Measurements from ENCODE around the gene CHST2. TPM values are rescaled to one million over a fixed set of nuclear protein-coding genes. Genes with fewer than 3 reads are reported as not detected.
A peak's percentile ranks its signal among the peaks of the same experiment; 100 is the strongest.
"Not testable (repeated sequence)": the region's sequence is repeated elsewhere in the genome, so short reads cannot be mapped to it uniquely, and the experiment has no call there.

Gene CHST2
- total RNA-seq, 1 experiment from 2014 or later = 1.7 TPM

GRCh38 chr3:143165612-143166285 is 46.2 kb downstream of the CHST2 start:
- POLR2A ChIA-PET; BruUV-seq (replicated peaks); H3K27ac ChIP-seq (ENCODE audit: low read depth, low read length); H4K20me1 ChIP-seq (ENCODE audit: insufficient read depth); intact Hi-C loops (cut with micrococcal nuclease); H3K4me1 ChIP-seq (ENCODE audit: control insufficient read depth in 1 of 2, insufficient read depth in 2 of 2, low read length in 2 of 2); H3K9ac ChIP-seq (ENCODE audit: low read length); H3K79me2 ChIP-seq (ENCODE audit: insufficient read depth, low read length); H3K4me3 ChIP-seq (replicated peaks in 1 of 2; ENCODE audit: low read depth in 1 of 2, low read length in 2 of 2); CTCF ChIA-PET; H3K27me3 ChIP-seq (ENCODE audit: insufficient read depth, low read length); H3K9me2 ChIP-seq (ENCODE audit: insufficient read depth); H3K36me3 ChIP-seq (ENCODE audit: control insufficient read depth in 1 of 2, insufficient read depth in 2 of 2, low read length in 2 of 2); H3K9me3 ChIP-seq (ENCODE audit: control insufficient read depth in 1 of 2, insufficient read depth in 1 of 2, low read depth in 1 of 2, low read length in 2 of 2); RAD21 ChIA-PET (ENCODE audit: low non-redundant PET in 1 of 2, low total read pairs in 2 of 2, uncharacterized antibody in 2 of 2, unreplicated experiment in 2 of 2): not testable (repeated sequence)
- peak overlapping the region; percentile 75 for H2AFZ ChIP-seq (ENCODE audit: low read depth, low read length, poor library complexity, severe bottlenecking)
- TF ChIP-seq CBX3 (IDR thresholded peaks at IDR 0.05; ENCODE audit: low read depth) (0 out of 2 replicates have a peak, but pooled peaks have one; percentile 11), JUND (IDR thresholded peaks at IDR 0.05) (peak; percentile 66), FOSL1 (IDR thresholded peaks at IDR 0.05; ENCODE audit: low read depth) (peak; percentile 76)
- DNase-seq (ENCODE audit: low read depth, low spot score) (peak; percentile 50), ATAC-seq (peak; percentile 72)
- H3K4me2 ChIP-seq (ENCODE audit: low read length) = peak overlapping the region; percentile 57

GRCh38 chr3:143166376-143166775 is 46.8 kb downstream of the CHST2 start:
- Histone ChIP-seq H3K4me2 (ENCODE audit: low read length) (no peak overlapping the region), H3K79me2 (ENCODE audit: insufficient read depth, low read length) (no peaks in the 10 kb centered on the region), H3K27ac (ENCODE audit: low read depth, low read length) (no peak overlapping the region), H3K9me3 (ENCODE audit: control insufficient read depth in 1 of 2, insufficient read depth in 1 of 2, low read depth in 1 of 2, low read length in 2 of 2) (no peaks in the 10 kb centered on the region), H3K9ac (ENCODE audit: low read length) (no peak overlapping the region), H3K27me3 (ENCODE audit: insufficient read depth, low read length) (no peaks in the 10 kb centered on the region), H3K36me3 (ENCODE audit: control insufficient read depth in 1 of 2, insufficient read depth in 2 of 2, low read length in 2 of 2) (no peaks in the 10 kb centered on the region), H4K20me1 (ENCODE audit: insufficient read depth) (no peaks in the 10 kb centered on the region), H3K9me2 (ENCODE audit: insufficient read depth) (no peaks in the 10 kb centered on the region), H3K4me3 (replicated peaks in 1 of 2; ENCODE audit: low read depth in 1 of 2, low read length in 2 of 2) (no peak overlapping the region), H3K4me1 (ENCODE audit: control insufficient read depth in 1 of 2, insufficient read depth in 2 of 2, low read length in 2 of 2) (peaks cover 3 to 10% of the 10 kb centered on the region in 2 experiments; a peak in 3 of 4 replicates), H2AFZ (ENCODE audit: low read depth, low read length, poor library complexity, severe bottlenecking) (no peak overlapping the region)
- ATAC-seq (no peak), DNase-seq (ENCODE audit: low read depth, low spot score) (no peak)
- 0 out of 2 replicates have a peak, but pooled peaks have one; percentile 16 for TF ChIP-seq SP1 (IDR thresholded peaks at IDR 0.05; ENCODE audit: low read depth)
- no peak for TF ChIP-seq TCF7L2 (IDR thresholded peaks at IDR 0.05; ENCODE audit: borderline replicate concordance, extremely low read depth, insufficient read depth, insufficient read length)
- ChIA-PET CTCF (no interaction called here), POLR2A (no interaction called here), RAD21 (ENCODE audit: low non-redundant PET in 1 of 2, low total read pairs in 2 of 2, uncharacterized antibody in 2 of 2, unreplicated experiment in 2 of 2) (no interaction called here)
- intact Hi-C loops (cut with micrococcal nuclease) = no loop called here
- BruUV-seq (replicated peaks) = no TSS peak
